Measurements from ENCODE around the gene CEP57L1.

CEP57L1 gene

GRCh38 chr6:109062767-109063352 is 32.4 kb upstream of the CEP57L1 start:
- TF ChIP-seq CTCF (IDR thresholded peaks at IDR 0.05; ENCODE audit: low read depth, low read length, missing control alignments) = no peak
- no peak overlapping the region for H3K27ac ChIP-seq
- no peak overlapping the region for H3K4me3 ChIP-seq (ENCODE audit: low read depth, low read length)
- in situ Hi-C loops (cut with HindIII; ENCODE audit: low pct_ligation_motif_present, low sequenced_read_pairs) = no loop called here
- H3K27me3 ChIP-seq (replicated peaks) = no peaks in the 10 kb centered on the region
- H3K36me3 ChIP-seq (replicated peaks) = no peaks in the 10 kb centered on the region
- DNase-seq = no peak

GRCh38 chr6:109069746-109070145 is 25.6 kb upstream of the CEP57L1 start:
- no peak for DNase-seq
- no peak overlapping the region for H3K27ac ChIP-seq
- H3K4me3 ChIP-seq (ENCODE audit: low read depth, low read length) = no peak overlapping the region
- no peaks in the 10 kb centered on the region for H3K36me3 ChIP-seq (replicated peaks)
- TF ChIP-seq CTCF (IDR thresholded peaks at IDR 0.05; ENCODE audit: low read depth, low read length, missing control alignments) = no peak
- in situ Hi-C loops (cut with HindIII; ENCODE audit: low pct_ligation_motif_present, low sequenced_read_pairs) = no loop called here
- H3K27me3 ChIP-seq (replicated peaks) = no peaks in the 10 kb centered on the region

- DNase-seq = no peak
- in situ Hi-C loops (cut with HindIII; ENCODE audit: low pct_ligation_motif_present, low sequenced_read_pairs) = no loop called here
- no peaks in the 10 kb centered on the region for H3K36me3 ChIP-seq (replicated peaks)
- TF ChIP-seq CTCF (IDR thresholded peaks at IDR 0.05; ENCODE audit: low read depth, low read length, missing control alignments) = no peak
- H3K27ac ChIP-seq = no peak overlapping the region
- no peak overlapping the region for H3K4me3 ChIP-seq (ENCODE audit: low read depth, low read length)
- no peaks in the 10 kb centered on the region for H3K27me3 ChIP-seq (replicated peaks)
These were observed 24.0 kb upstream of the CEP57L1 start for GRCh38 chr6:109071125-109071917.

GRCh38 chr6:109073344-109074132 is 21.8 kb upstream of the CEP57L1 start:
- peak; percentile 64 for DNase-seq
- Histone ChIP-seq H3K36me3 (replicated peaks) (no peaks in the 10 kb centered on the region), H3K27ac (no peak overlapping the region), H3K27me3 (replicated peaks) (no peaks in the 10 kb centered on the region), H3K4me3 (ENCODE audit: low read depth, low read length) (no peak overlapping the region)
- TF ChIP-seq CTCF (IDR thresholded peaks at IDR 0.05; ENCODE audit: low read depth, low read length, missing control alignments) = peak; percentile 59
- in situ Hi-C loops (cut with HindIII; ENCODE audit: low pct_ligation_motif_present, low sequenced_read_pairs) = no loop called here

GRCh38 chr6:109074133-109074415 is 21.2 kb upstream of the CEP57L1 start:
- Histone ChIP-seq H3K27ac (no peak overlapping the region), H3K27me3 (replicated peaks) (no peaks in the 10 kb centered on the region), H3K36me3 (replicated peaks) (no peaks in the 10 kb centered on the region), H3K4me3 (ENCODE audit: low read depth, low read length) (no peak overlapping the region)
- TF ChIP-seq CTCF (IDR thresholded peaks at IDR 0.05; ENCODE audit: low read depth, low read length, missing control alignments) = no peak
- DNase-seq = no peak
- in situ Hi-C loops (cut with HindIII; ENCODE audit: low pct_ligation_motif_present, low sequenced_read_pairs) = no loop called here

Data from brain microvascular endothelial cell (primary cell).